Measurements from ENCODE around the gene MTRR.

The MTRR gene

GRCh38 chr5:7881816-7882215 is 12.9 kb downstream of the MTRR start:
- Histone ChIP-seq H4K20me1 (ENCODE audit: insufficient read depth, low read length, poor library complexity, severe bottlenecking) (peaks cover 7% of the 10 kb centered on the region), H3K4me1 (ENCODE audit: insufficient read depth, low read length, poor library complexity, severe bottlenecking) (no peaks in the 10 kb centered on the region), H3K36me3 (ENCODE audit: insufficient read depth, low read length) (peaks cover 90% of the 10 kb centered on the region), H2AFZ (ENCODE audit: low read length) (no peak overlapping the region), H3K4me3 (ENCODE audit: low read length, poor library complexity, severe bottlenecking) (no peak overlapping the region), H3K9ac (ENCODE audit: low read depth, low read length, poor library complexity, severe bottlenecking) (no peak overlapping the region), H3F3A (ENCODE audit: low read depth) (no peaks in the 10 kb centered on the region), H3K9me2 (replicated peaks; ENCODE audit: low read depth, low read length) (no peaks in the 10 kb centered on the region), H3K4me2 (ENCODE audit: low read depth, low read length, poor library complexity, severe bottlenecking) (no peak overlapping the region), H3K27me3 (ENCODE audit: insufficient read depth, low read length, poor library complexity, severe bottlenecking) (no peaks in the 10 kb centered on the region), H3K9me3 (ENCODE audit: insufficient read depth, low read depth, low read length) (no peaks in the 10 kb centered on the region), H3K79me2 (ENCODE audit: insufficient read depth, low read length) (peaks cover 7% of the 10 kb centered on the region; the same call in 1 of the 2 replicates)
- TF ChIP-seq EZH2phosphoT487 (IDR thresholded peaks at IDR 0.05; ENCODE audit: borderline replicate concordance) (no peak), CTCF (conservative IDR thresholded peaks at IDR 0.05; ENCODE audit: low read length) (no peak)

GRCh38 chr5:7882926-7883325 is 14.0 kb downstream of the MTRR start:
- Histone ChIP-seq H3K4me2 (ENCODE audit: low read depth, low read length, poor library complexity, severe bottlenecking) (no peak overlapping the region), H2AFZ (ENCODE audit: low read length) (no peak overlapping the region), H3K27me3 (ENCODE audit: insufficient read depth, low read length, poor library complexity, severe bottlenecking) (no peaks in the 10 kb centered on the region), H3K4me1 (ENCODE audit: insufficient read depth, low read length, poor library complexity, severe bottlenecking) (no peaks in the 10 kb centered on the region), H4K20me1 (ENCODE audit: insufficient read depth, low read length, poor library complexity, severe bottlenecking) (peaks cover 7% of the 10 kb centered on the region), H3K79me2 (ENCODE audit: insufficient read depth, low read length) (peaks cover 7% of the 10 kb centered on the region; the same call in 1 of the 2 replicates), H3K4me3 (ENCODE audit: low read length, poor library complexity, severe bottlenecking) (no peak overlapping the region), H3K36me3 (ENCODE audit: insufficient read depth, low read length) (peaks cover 83% of the 10 kb centered on the region; the same call in 1 of the 2 replicates), H3K9ac (ENCODE audit: low read depth, low read length, poor library complexity, severe bottlenecking) (no peak overlapping the region), H3F3A (ENCODE audit: low read depth) (no peaks in the 10 kb centered on the region), H3K9me3 (ENCODE audit: insufficient read depth, low read depth, low read length) (no peaks in the 10 kb centered on the region), H3K9me2 (replicated peaks; ENCODE audit: low read depth, low read length) (no peaks in the 10 kb centered on the region)
- TF ChIP-seq CTCF (conservative IDR thresholded peaks at IDR 0.05; ENCODE audit: low read length) (no peak), EZH2phosphoT487 (IDR thresholded peaks at IDR 0.05; ENCODE audit: borderline replicate concordance) (no peak)

- Histone ChIP-seq H3K27me3 (ENCODE audit: insufficient read depth, low read length, poor library complexity, severe bottlenecking) (no peaks in the 10 kb centered on the region), H3K4me1 (ENCODE audit: insufficient read depth, low read length, poor library complexity, severe bottlenecking) (no peaks in the 10 kb centered on the region), H3K4me2 (ENCODE audit: low read depth, low read length, poor library complexity, severe bottlenecking) (no peak overlapping the region), H3K36me3 (ENCODE audit: insufficient read depth, low read length) (peaks cover 79% of the 10 kb centered on the region; the same call in 1 of the 2 replicates), H3K9me3 (ENCODE audit: insufficient read depth, low read depth, low read length) (no peaks in the 10 kb centered on the region), H4K20me1 (ENCODE audit: insufficient read depth, low read length, poor library complexity, severe bottlenecking) (peaks cover 7% of the 10 kb centered on the region), H3K4me3 (ENCODE audit: low read length, poor library complexity, severe bottlenecking) (no peak overlapping the region), H3K9ac (ENCODE audit: low read depth, low read length, poor library complexity, severe bottlenecking) (no peak overlapping the region), H3K9me2 (replicated peaks; ENCODE audit: low read depth, low read length) (no peaks in the 10 kb centered on the region), H3F3A (ENCODE audit: low read depth) (no peaks in the 10 kb centered on the region), H3K79me2 (ENCODE audit: insufficient read depth, low read length) (peaks cover 5% of the 10 kb centered on the region; the same call in 1 of the 2 replicates), H2AFZ (ENCODE audit: low read length) (no peak overlapping the region)
- TF ChIP-seq CTCF (conservative IDR thresholded peaks at IDR 0.05; ENCODE audit: low read length), result no peak
- no peak for TF ChIP-seq EZH2phosphoT487 (IDR thresholded peaks at IDR 0.05; ENCODE audit: borderline replicate concordance)
Measured at GRCh38 chr5:7884491-7885267, 15.7 kb downstream of the MTRR start.
